ENCODE data around the gene PLXNB2. TPM values are rescaled to one million over a fixed set of nuclear protein-coding genes. Genes with fewer than 3 reads are reported as not detected.

The PLXNB2 gene
- total and polyA plus RNA-seq, 12 donors, result 12.4 to 431 (median 296) TPM

DNA sequence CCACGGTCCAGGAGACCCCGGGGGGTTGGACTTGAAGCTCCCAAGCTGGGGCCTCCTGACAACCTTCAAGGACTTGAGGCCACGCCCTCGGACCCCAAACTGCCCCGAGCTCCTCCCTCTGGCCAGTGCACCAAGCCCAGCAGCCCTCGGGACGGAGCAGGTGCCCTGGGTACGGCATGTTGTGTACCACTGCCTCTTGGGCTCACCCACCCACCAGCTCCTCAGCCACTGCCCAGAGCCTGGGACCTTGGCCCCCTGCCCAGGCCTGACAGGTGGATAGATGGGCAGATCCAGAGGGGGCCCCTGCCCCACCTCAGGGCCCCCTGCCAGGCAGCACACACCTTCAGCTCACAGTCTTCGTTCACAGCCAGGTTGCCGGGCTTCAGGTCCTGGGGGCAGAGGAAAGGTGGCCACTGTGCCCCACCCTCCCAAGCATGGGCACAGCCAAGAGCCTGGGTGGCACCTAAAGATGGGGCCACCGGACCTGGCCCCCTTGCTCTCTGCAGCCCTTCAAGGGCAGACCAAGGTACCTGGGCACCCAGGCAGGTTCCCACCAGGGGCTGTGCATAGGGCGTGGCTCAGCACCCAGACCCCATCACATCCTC is 51.1 kb downstream of the PLXNB2 start:
- TF ChIP-seq CTCF (IDR thresholded peaks at IDR 0.05), result no peak
- TF ChIP-seq POLR2A (IDR thresholded peaks at IDR 0.05), result no peak
- no peaks in the 10 kb centered on the region for H3K27me3 ChIP-seq
- no peak overlapping the region for H3K27ac ChIP-seq
- no peaks in the 10 kb centered on the region for H3K9me3 ChIP-seq (replicated peaks in 1 of 3)
- intact Hi-C loops (cut with DNase I), result loop anchor here in 1 of 2 donors (10.0 kb wide), 1 partner anchor 358 kb away; no protein-coding TSS in a partner anchor
- H3K4me1 ChIP-seq (replicated peaks in 1 of 2), result peaks cover 5 to 6% of the 10 kb centered on the region in 2 donors
- 65 to 87% (median 79%) methylated on average over 6 to 12 of the region's 12 CpGs for WGBS, 4 donors
- DNase-seq, result no peak
- H3K4me3 ChIP-seq, result no peak overlapping the region
- no peaks in the 10 kb centered on the region for H3K36me3 ChIP-seq (replicated peaks in 1 of 2)

DNA sequence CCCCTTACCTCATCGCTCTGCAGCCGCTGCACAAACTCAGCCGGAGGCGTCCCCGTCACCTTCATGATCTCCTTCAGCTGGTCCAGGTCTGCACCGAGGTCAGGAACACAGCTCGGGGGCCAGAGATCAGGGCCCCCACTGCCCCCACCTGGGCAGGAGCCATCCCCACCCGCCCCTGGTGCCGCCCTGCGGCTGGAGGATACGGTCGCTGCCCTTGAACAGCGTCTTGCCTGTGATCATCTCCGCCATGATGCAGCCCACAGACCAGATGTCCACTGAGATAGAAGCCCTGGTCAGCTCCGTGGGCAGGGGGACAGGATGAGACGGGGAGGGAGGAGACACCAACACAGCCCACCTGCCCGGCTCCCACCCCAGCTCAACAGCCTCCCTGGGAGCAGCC is 51.8 kb downstream of the PLXNB2 start:
- TF ChIP-seq POLR2A (IDR thresholded peaks at IDR 0.05), result no peak
- no peak for TF ChIP-seq CTCF (IDR thresholded peaks at IDR 0.05)
- Histone ChIP-seq H3K9me3 (replicated peaks in 1 of 3) (no peaks in the 10 kb centered on the region), H3K36me3 (replicated peaks in 1 of 2) (no peaks in the 10 kb centered on the region), H3K27me3 (no peaks in the 10 kb centered on the region), H3K4me3 (no peak overlapping the region), H3K4me1 (replicated peaks in 1 of 2) (peaks cover 10 to 11% of the 10 kb centered on the region in 2 donors), H3K27ac (no peak overlapping the region)
- 86 to 92% (median 90%) methylated on average over 5 to 17 of the region's 17 CpGs for WGBS, 4 donors
- intact Hi-C loops (cut with DNase I), result loop anchor here in 1 of 2 donors (10.0 kb wide), 1 partner anchor 359 kb away; no protein-coding TSS in a partner anchor
- no peak for DNase-seq

DNA sequence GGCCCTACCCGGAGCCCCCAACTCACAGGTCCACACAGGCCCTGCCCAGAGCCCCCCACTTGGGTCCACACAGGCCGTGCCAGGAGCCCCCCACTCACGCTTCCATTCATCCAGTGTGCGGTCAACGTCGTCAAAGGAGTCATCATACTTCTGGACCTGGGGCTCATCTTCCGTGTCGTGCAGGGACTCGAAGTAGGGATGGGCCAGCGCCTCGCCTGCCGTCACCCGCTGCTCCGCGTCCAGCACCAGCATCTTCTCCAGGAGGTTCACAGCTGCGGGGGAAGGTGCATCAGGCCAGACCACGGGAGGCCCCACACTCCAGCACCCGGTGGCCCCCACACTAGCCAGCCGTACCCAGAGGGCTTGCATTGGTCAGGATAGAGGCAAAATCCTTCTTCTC is 52.3 kb downstream of the PLXNB2 start:
- Histone ChIP-seq H3K27me3 (no peaks in the 10 kb centered on the region), H3K9me3 (replicated peaks in 1 of 3) (no peaks in the 10 kb centered on the region), H3K4me1 (replicated peaks in 1 of 2) (peaks cover 15 to 16% of the 10 kb centered on the region in 2 donors), H3K27ac (no peak overlapping the region), H3K36me3 (replicated peaks in 1 of 2) (no peaks in the 10 kb centered on the region), H3K4me3 (no peak overlapping the region)
- 78 to 90% (median 82%) methylated on average over 15 to 19 of the region's 19 CpGs for WGBS, 4 donors
- no peak for DNase-seq
- intact Hi-C loops (cut with DNase I), result loop anchor here in 1 of 2 donors (10.0 kb wide), 1 partner anchor 360 kb away; no protein-coding TSS in a partner anchor
- no peak for TF ChIP-seq POLR2A (IDR thresholded peaks at IDR 0.05)
- TF ChIP-seq CTCF (IDR thresholded peaks at IDR 0.05), result no peak

- intact Hi-C loops (cut with DNase I), result loop anchor here (5.0 to 10.0 kb wide), 2 partner anchors 88 to 361 kb away; partner anchors contain the start of gene PPP6R2 (in 1 of the 2)
- no peaks in the 10 kb centered on the region for H3K9me3 ChIP-seq (replicated peaks in 1 of 3)
- no peak overlapping the region for H3K27ac ChIP-seq
- 66 to 82% (median 70%) methylated on average over 5 to 8 of the region's 8 CpGs for WGBS, 4 donors
- no peaks in the 10 kb centered on the region for H3K36me3 ChIP-seq (replicated peaks in 1 of 2)
- H3K4me3 ChIP-seq, result no peak overlapping the region
- no peaks in the 10 kb centered on the region for H3K27me3 ChIP-seq
- TF ChIP-seq CTCF (IDR thresholded peaks at IDR 0.05), result no peak
- TF ChIP-seq POLR2A (IDR thresholded peaks at IDR 0.05), result no peak
- H3K4me1 ChIP-seq (replicated peaks in 1 of 2), result peaks cover 18 to 21% of the 10 kb centered on the region in 2 donors
- no peak for DNase-seq
Measured at GRCh38 chr22:50253941-50254340, 53.5 kb downstream of the PLXNB2 start.
